ENCODE data around the gene GTPBP4. TPM values are rescaled to one million over a fixed set of nuclear protein-coding genes. Genes with fewer than 3 reads are reported as not detected.

The GTPBP4 gene
- polyA plus RNA-seq, 1 donor (not counting 4 experiments of a cell fraction or from before 2014, with no cell fraction given), result 70.4 TPM

GRCh38 chr10:1033601-1034000 is 45.4 kb downstream of the GTPBP4 start:
- Histone ChIP-seq H4K20me1 (ENCODE audit: control insufficient read depth, extremely low read depth, insufficient read depth, low read length) (peaks cover 8% of the 10 kb centered on the region), H3K4me2 (ENCODE audit: control insufficient read depth, extremely low read depth, insufficient read depth, low read depth, low read length) (no peak overlapping the region), H3K9me3 (ENCODE audit: control insufficient read depth, low read depth, low read length) (no peaks in the 10 kb centered on the region), H3K27me3 (ENCODE audit: control insufficient read depth, extremely low read depth, insufficient read depth, low read length) (no peaks in the 10 kb centered on the region), H3K27ac (ENCODE audit: control insufficient read depth, insufficient read depth, low read length) (no peak overlapping the region), H3K9ac (ENCODE audit: control insufficient read depth, extremely low read depth, insufficient read depth, low read length) (no peak overlapping the region), H2AFZ (ENCODE audit: control insufficient read depth, low read length) (no peak overlapping the region), H3K4me1 (ENCODE audit: control insufficient read depth, extremely low read depth, insufficient read depth, low read length) (peaks cover 15% of the 10 kb centered on the region), H3K9me1 (ENCODE audit: control insufficient read depth, extremely low read depth, insufficient read depth, low read length) (no peaks in the 10 kb centered on the region), H3K79me2 (ENCODE audit: control insufficient read depth, insufficient read depth, low read length) (no peaks in the 10 kb centered on the region), H3K4me3 (ENCODE audit: control insufficient read depth in 2 of 3, extremely low read depth in 1 of 3, insufficient read depth in 2 of 3, low read depth in 1 of 3, low read length in 3 of 3) (no peak overlapping the region), H3K36me3 (ENCODE audit: control insufficient read depth in 2 of 2, extremely low read depth in 1 of 2, insufficient read depth in 2 of 2, low read length in 2 of 2) (peaks cover 2 to 8% of the 10 kb centered on the region in 2 experiments)
- DNase-seq (ENCODE audit: low read depth, low spot score) (no peak), FAIRE-seq (no peak)
- TF ChIP-seq EZH2 (IDR thresholded peaks at IDR 0.05; ENCODE audit: low read length) (no peak), CTCF (optimal IDR thresholded peaks at IDR 0.05 in 1 of 3, IDR thresholded peaks at IDR 0.05 in 1 of 3, conservative IDR thresholded peaks at IDR 0.05 in 1 of 3; ENCODE audit: extremely low read depth in 1 of 3, insufficient read depth in 2 of 3, low read length in 3 of 3) (no peak)
- dilution Hi-C loops (cut with MboI; ENCODE audit: extremely low pct_ligation_motif_present, low sequenced_read_pairs), result no loop called here

- H2AFZ ChIP-seq (ENCODE audit: control insufficient read depth, low read length), result no peak overlapping the region
- no peak overlapping the region for H3K9ac ChIP-seq (ENCODE audit: control insufficient read depth, extremely low read depth, insufficient read depth, low read length)
- H3K27ac ChIP-seq (ENCODE audit: control insufficient read depth, insufficient read depth, low read length), result no peak overlapping the region
- peaks cover 2 to 8% of the 10 kb centered on the region in 2 experiments for H3K36me3 ChIP-seq (ENCODE audit: control insufficient read depth in 2 of 2, extremely low read depth in 1 of 2, insufficient read depth in 2 of 2, low read length in 2 of 2)
- no peaks in the 10 kb centered on the region for H3K9me1 ChIP-seq (ENCODE audit: control insufficient read depth, extremely low read depth, insufficient read depth, low read length)
- H3K79me2 ChIP-seq (ENCODE audit: control insufficient read depth, insufficient read depth, low read length), result no peaks in the 10 kb centered on the region
- dilution Hi-C loops (cut with MboI; ENCODE audit: extremely low pct_ligation_motif_present, low sequenced_read_pairs), result no loop called here
- no peak overlapping the region for H3K4me3 ChIP-seq (ENCODE audit: control insufficient read depth in 2 of 3, extremely low read depth in 1 of 3, insufficient read depth in 2 of 3, low read depth in 1 of 3, low read length in 3 of 3)
- FAIRE-seq (no peak), DNase-seq (ENCODE audit: low read depth, low spot score) (no peak)
- TF ChIP-seq EZH2 (IDR thresholded peaks at IDR 0.05; ENCODE audit: low read length) (no peak), CTCF (optimal IDR thresholded peaks at IDR 0.05 in 1 of 3, IDR thresholded peaks at IDR 0.05 in 1 of 3, conservative IDR thresholded peaks at IDR 0.05 in 1 of 3; ENCODE audit: extremely low read depth in 1 of 3, insufficient read depth in 2 of 3, low read length in 3 of 3) (no peak)
- H4K20me1 ChIP-seq (ENCODE audit: control insufficient read depth, extremely low read depth, insufficient read depth, low read length), result peaks cover 8% of the 10 kb centered on the region
- H3K9me3 ChIP-seq (ENCODE audit: control insufficient read depth, low read depth, low read length), result no peaks in the 10 kb centered on the region
- no peaks in the 10 kb centered on the region for H3K27me3 ChIP-seq (ENCODE audit: control insufficient read depth, extremely low read depth, insufficient read depth, low read length)
- no peak overlapping the region for H3K4me2 ChIP-seq (ENCODE audit: control insufficient read depth, extremely low read depth, insufficient read depth, low read depth, low read length)
- peaks cover 15% of the 10 kb centered on the region for H3K4me1 ChIP-seq (ENCODE audit: control insufficient read depth, extremely low read depth, insufficient read depth, low read length)
Measured at GRCh38 chr10:1034758-1035157, 46.5 kb downstream of the GTPBP4 start.
